Stimulated activated CD8-positive, alpha-beta memory T cell treated with anti-CD3 and anti-CD28 coated beads, Interleukin-2, amount 100 ng/mL, for 1 hour (primary cell): ENCODE measurements around the gene ZFHX3.

ENCODE experiments used
- DNase-seq, 2 donors: peaks; one replicate each; pipeline ENCODE4 v3.0.0-alpha.2; 2020; ENCODE audit warnings: low read depth in 2 of 2

Gene ZFHX3

GRCh38 chr16:72928090-72928981, 119.6 kb downstream of the ZFHX3 start:
- no peak for DNase-seq

GRCh38 chr16:72927199-72928089, 120.5 kb downstream of the ZFHX3 start:
- DNase-seq: no peak

- no peak for DNase-seq
These were observed 121.5 kb downstream of the ZFHX3 start for GRCh38 chr16:72926177-72927070.

- DNase-seq: no peak
These were observed 122.3 kb downstream of the ZFHX3 start for GRCh38 chr16:72925631-72925979.

- DNase-seq: no peak
These were observed 122.8 kb downstream of the ZFHX3 start for GRCh38 chr16:72924927-72925630.

- DNase-seq: no peak
These were observed 123.4 kb downstream of the ZFHX3 start for GRCh38 chr16:72924537-72924926.

GRCh38 chr16:72923757-72924156, 124.2 kb downstream of the ZFHX3 start:
- DNase-seq: no peak

- DNase-seq: no peak
These were observed 125.2 kb downstream of the ZFHX3 start for GRCh38 chr16:72922714-72923113.

GRCh38 chr16:72921620-72922019, 126.3 kb downstream of the ZFHX3 start:
- DNase-seq: no peak

GRCh38 chr16:72921106-72921505, 126.8 kb downstream of the ZFHX3 start:
- peak in 1 of 2 donors; percentile 1 for DNase-seq

- DNase-seq: no peak
These were observed 130.9 kb downstream of the ZFHX3 start for GRCh38 chr16:72917051-72917450.

GRCh38 chr16:72915331-72915730, 132.6 kb downstream of the ZFHX3 start:
- no peak for DNase-seq

- no peak for DNase-seq
These were observed 134.4 kb downstream of the ZFHX3 start for GRCh38 chr16:72913551-72913950.

GRCh38 chr16:72911971-72912370, 136.0 kb downstream of the ZFHX3 start:
- DNase-seq: no peak

- no peak for DNase-seq
These were observed 137.1 kb downstream of the ZFHX3 start for GRCh38 chr16:72910875-72911274.

- DNase-seq: no peak
These were observed 137.5 kb downstream of the ZFHX3 start for GRCh38 chr16:72910381-72910780.

GRCh38 chr16:72909196-72909595, 138.7 kb downstream of the ZFHX3 start:
- no peak for DNase-seq

GRCh38 chr16:72908362-72909167, 139.4 kb downstream of the ZFHX3 start:
- DNase-seq: no peak

- no peak for DNase-seq
These were observed 142.3 kb downstream of the ZFHX3 start for GRCh38 chr16:72905581-72905980.

GRCh38 chr16:72903176-72903575, 144.8 kb downstream of the ZFHX3 start:
- DNase-seq: no peak
